ENCODE measurements around the gene FBXO30.

FBXO30 gene

GRCh38 chr6:145845557-145845956, 31.0 kb upstream of the FBXO30 start:
- DNase-seq (ENCODE audit: low spot score), result no peak
- H3K4me3 ChIP-seq, result no peak overlapping the region
- TF ChIP-seq CTCF (IDR thresholded peaks at IDR 0.05), result no peak
- no peak overlapping the region for H3K27ac ChIP-seq

GRCh38 chr6:145844933-145845540, 30.4 kb upstream of the FBXO30 start:
- no peak for DNase-seq (ENCODE audit: low spot score)
- TF ChIP-seq CTCF (IDR thresholded peaks at IDR 0.05), result no peak
- Histone ChIP-seq H3K27ac (no peak overlapping the region), H3K4me3 (no peak overlapping the region)

GRCh38 chr6:145842693-145843546, 28.3 kb upstream of the FBXO30 start:
- no peak for DNase-seq (ENCODE audit: low spot score)
- H3K27ac ChIP-seq, result no peak overlapping the region
- no peak for TF ChIP-seq CTCF (IDR thresholded peaks at IDR 0.05)

GRCh38 chr6:145841668-145842067, 27.1 kb upstream of the FBXO30 start:
- no peak overlapping the region for H3K27ac ChIP-seq
- H3K4me3 ChIP-seq, result no peak overlapping the region
- DNase-seq (ENCODE audit: low spot score), result no peak
- TF ChIP-seq CTCF (IDR thresholded peaks at IDR 0.05), result no peak

More at GRCh38 chr6:145842693-145843546, 28.3 kb upstream of the FBXO30 start:
- no peak overlapping the region for H3K4me3 ChIP-seq

GRCh38 chr6:145839653-145840052, 25.1 kb upstream of the FBXO30 start:
- H3K27ac ChIP-seq, result no peak overlapping the region
- H3K4me3 ChIP-seq, result no peak overlapping the region
- no peak for DNase-seq (ENCODE audit: low spot score)
- no peak for TF ChIP-seq CTCF (IDR thresholded peaks at IDR 0.05)

- no peak for TF ChIP-seq CTCF (IDR thresholded peaks at IDR 0.05)
- Histone ChIP-seq H3K4me3 (no peak overlapping the region), H3K27ac (no peak overlapping the region)
- DNase-seq (ENCODE audit: low spot score), result no peak
Measured at GRCh38 chr6:145838305-145838704, 23.7 kb upstream of the FBXO30 start.

- H3K27ac ChIP-seq, result no peak overlapping the region
- no peak overlapping the region for H3K4me3 ChIP-seq
- no peak for DNase-seq (ENCODE audit: low spot score)
- no peak for TF ChIP-seq CTCF (IDR thresholded peaks at IDR 0.05)
Measured at GRCh38 chr6:145836772-145837171, 22.2 kb upstream of the FBXO30 start.
